Hepatocyte (in vitro differentiated cells): ENCODE measurements around the gene RFNG. TPM values are rescaled to one million over a fixed set of nuclear protein-coding genes. Genes with fewer than 3 reads are reported as not detected.

Experiments
- DNase-seq: peaks from one replicate; pipeline ENCODE4 v3.0.0-alpha.2; 2016; ENCODE audit warnings: low spot score
- H2AFZ ChIP-seq: fragments of 200-600 bp; sonication (generic); 2 replicates; pipeline ENCODE4 v1.6.0; 2016; ENCODE audit warnings: antibody characterized with exemption, mild to moderate bottlenecking
- H3K27ac ChIP-seq: fragments of 200-600 bp; sonication (generic); 2 replicates; pipeline ENCODE4 v1.5.1; 2016; ENCODE audit warnings: mild to moderate bottlenecking
- H3K27me3 ChIP-seq: fragments of 200-600 bp; sonication (generic); 2 replicates; pipeline ENCODE4 v1.6.1; 2016
- H3K36me3 ChIP-seq: fragments of 200-600 bp; sonication (generic); replicated peaks from 2 replicates; pipeline ENCODE4 v1.5.1; 2016; ENCODE audit warnings: low read depth; ENCODE audit not compliant: insufficient read depth
- H3K4me1 ChIP-seq: fragments of 200-600 bp; sonication (generic); 2 replicates; pipeline ENCODE4 v1.5.1; 2016; ENCODE audit warnings: mild to moderate bottlenecking, moderate library complexity; ENCODE audit not compliant: insufficient read depth
- H3K4me2 ChIP-seq: fragments of 200-600 bp; sonication (generic); 2 replicates; pipeline ENCODE4 v1.6.0; 2016
- H3K4me3 ChIP-seq: fragments of 200-600 bp; sonication (generic); 2 replicates; pipeline ENCODE4 v1.5.1; 2016; ENCODE audit warnings: mild to moderate bottlenecking
- H3K79me2 ChIP-seq: fragments of 200-600 bp; sonication (generic); 2 replicates; pipeline ENCODE4 v1.6.0; 2017; ENCODE audit warnings: mild to moderate bottlenecking
- H3K9me2 ChIP-seq: fragments of 200-600 bp; sonication (generic); replicated peaks from 2 replicates; pipeline ENCODE4 v1.6.0; 2017; ENCODE audit warnings: mild to moderate bottlenecking; ENCODE audit not compliant: insufficient read depth
- H3K9me3 ChIP-seq: fragments of 200-600 bp; sonication (generic); 2 replicates; pipeline ENCODE4 v1.5.1; 2016; ENCODE audit warnings: low read depth, mild to moderate bottlenecking
- H4K20me1 ChIP-seq: fragments of 200-600 bp; sonication (generic); 2 replicates; pipeline ENCODE4 v1.6.0; 2016; ENCODE audit warnings: mild to moderate bottlenecking; ENCODE audit not compliant: insufficient read depth, poor library complexity, severe bottlenecking
- EZH2 ChIP-seq: fragments of 200-600 bp; sonication (generic); IDR thresholded peaks from 2 replicates; pipeline ENCODE4 v1.6.1; 2016; ENCODE audit warnings: antibody characterized with exemption, mild to moderate bottlenecking, borderline replicate concordance
- EZH2phosphoT487 ChIP-seq: fragments of 200-600 bp; sonication (generic); IDR thresholded peaks from one replicate; pipeline ENCODE4 v1.6.1; 2018; ENCODE audit warnings: antibody characterized with exemption, mild to moderate bottlenecking, low read depth, moderate library complexity; ENCODE audit not compliant: unreplicated experiment, severe bottlenecking
- WGBS: methylation state at CpG from one replicate; pipeline ENCODE4 v1.1.6; 2016; ENCODE audit warnings: low lambda C conversion rate; ENCODE audit errors: missing lambda C conversion rate; 5-methylcytosine and 5-hydroxymethylcytosine counted together
- polyA plus RNA-seq: library from polyadenylated mRNA; unstranded; fragments of >200 nt; fragmentation: Nextera tagmentation; extraction: Ambion mirVana; gene quantifications from 2 replicates; pipeline ENCODE4 v1.2.1, GENCODE V29; 2016
- total RNA-seq: library from RNA; depleted of rRNA; stranded (reverse); fragments of >200 nt; gene quantifications from 2 replicates; pipeline ENCODE4 v1.2.3, GENCODE V29; 2014
- TF ChIP-seq, protein P1 (sequence below): fragments of 200-600 bp; sonication (generic); IDR thresholded peaks from 2 replicates; pipeline ENCODE4 v1.5.1; 2016; ENCODE audit warnings: antibody characterized with exemption, mild to moderate bottlenecking; ENCODE audit not compliant: poor library complexity

Gene RFNG
- total and polyA plus RNA-seq, 2 experiments from 2014 or later: 43.2 to 109 TPM

DNA sequence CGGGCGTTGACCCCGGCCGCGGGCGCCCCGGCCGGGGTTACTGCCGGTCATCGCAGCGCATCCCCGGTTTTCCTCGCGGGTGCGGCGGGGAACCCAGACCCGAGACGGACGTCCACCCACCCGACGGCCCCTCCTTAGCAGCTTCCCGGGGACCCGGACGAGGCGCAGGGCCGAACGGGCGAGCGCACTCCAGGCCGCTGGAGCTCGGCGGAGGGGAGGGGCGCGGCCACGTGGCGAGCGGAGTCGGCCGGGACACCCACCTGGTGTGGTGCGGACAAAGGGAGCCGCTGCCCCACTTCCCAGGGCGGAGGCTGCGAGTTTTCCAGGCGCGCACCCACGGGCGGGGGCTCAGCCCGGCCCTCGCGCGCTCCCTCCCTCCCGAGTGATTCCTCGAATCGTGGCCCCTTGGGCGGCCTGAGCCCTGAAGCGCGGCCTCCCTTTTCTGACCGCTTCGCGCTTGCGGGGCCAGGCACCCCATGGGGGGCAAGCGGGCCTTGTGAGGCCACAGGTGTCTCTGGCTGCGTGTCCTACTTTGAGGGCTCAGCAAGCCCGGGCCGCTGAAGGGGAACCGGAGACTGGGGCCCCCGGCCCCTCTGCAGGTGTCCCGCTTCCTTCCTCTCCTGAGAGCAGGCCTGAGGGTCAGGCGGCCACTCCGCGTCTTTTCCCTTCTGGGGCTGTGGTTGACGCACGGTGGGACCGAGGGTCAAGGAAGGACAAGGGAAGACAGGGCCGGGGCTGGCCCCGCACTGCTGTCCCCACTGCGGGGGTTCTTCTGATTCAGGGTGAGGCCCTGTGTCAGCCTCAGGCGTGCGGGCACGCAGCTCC lies 47.5 kb upstream of the RFNG start:
- H2AFZ ChIP-seq: no peak overlapping the region
- H3K9me2 ChIP-seq: no peaks in the 10 kb centered on the region
- H3K4me2 ChIP-seq: peak overlapping the region; percentile 97
- 16% methylated on average over 62 of the region's 80 CpGs for WGBS
- peaks cover 61% of the 10 kb centered on the region for H3K4me1 ChIP-seq
- H3K9me3 ChIP-seq: no peaks in the 10 kb centered on the region
- DNase-seq: no peak
- no peaks in the 10 kb centered on the region for H3K36me3 ChIP-seq
- H3K27me3 ChIP-seq: no peaks in the 10 kb centered on the region
- TF ChIP-seq, protein P1, sequence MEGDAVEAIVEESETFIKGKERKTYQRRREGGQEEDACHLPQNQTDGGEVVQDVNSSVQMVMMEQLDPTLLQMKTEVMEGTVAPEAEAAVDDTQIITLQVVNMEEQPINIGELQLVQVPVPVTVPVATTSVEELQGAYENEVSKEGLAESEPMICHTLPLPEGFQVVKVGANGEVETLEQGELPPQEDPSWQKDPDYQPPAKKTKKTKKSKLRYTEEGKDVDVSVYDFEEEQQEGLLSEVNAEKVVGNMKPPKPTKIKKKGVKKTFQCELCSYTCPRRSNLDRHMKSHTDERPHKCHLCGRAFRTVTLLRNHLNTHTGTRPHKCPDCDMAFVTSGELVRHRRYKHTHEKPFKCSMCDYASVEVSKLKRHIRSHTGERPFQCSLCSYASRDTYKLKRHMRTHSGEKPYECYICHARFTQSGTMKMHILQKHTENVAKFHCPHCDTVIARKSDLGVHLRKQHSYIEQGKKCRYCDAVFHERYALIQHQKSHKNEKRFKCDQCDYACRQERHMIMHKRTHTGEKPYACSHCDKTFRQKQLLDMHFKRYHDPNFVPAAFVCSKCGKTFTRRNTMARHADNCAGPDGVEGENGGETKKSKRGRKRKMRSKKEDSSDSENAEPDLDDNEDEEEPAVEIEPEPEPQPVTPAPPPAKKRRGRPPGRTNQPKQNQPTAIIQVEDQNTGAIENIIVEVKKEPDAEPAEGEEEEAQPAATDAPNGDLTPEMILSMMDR: no peak
- no peak for TF ChIP-seq EZH2
- TF ChIP-seq EZH2phosphoT487: no peak
- H4K20me1 ChIP-seq: peaks cover 35% of the 10 kb centered on the region
- peaks cover 50% of the 10 kb centered on the region for H3K79me2 ChIP-seq
- peak overlapping the region; percentile 63 for H3K4me3 ChIP-seq
- peak overlapping the region; percentile 99 for H3K27ac ChIP-seq

DNA sequence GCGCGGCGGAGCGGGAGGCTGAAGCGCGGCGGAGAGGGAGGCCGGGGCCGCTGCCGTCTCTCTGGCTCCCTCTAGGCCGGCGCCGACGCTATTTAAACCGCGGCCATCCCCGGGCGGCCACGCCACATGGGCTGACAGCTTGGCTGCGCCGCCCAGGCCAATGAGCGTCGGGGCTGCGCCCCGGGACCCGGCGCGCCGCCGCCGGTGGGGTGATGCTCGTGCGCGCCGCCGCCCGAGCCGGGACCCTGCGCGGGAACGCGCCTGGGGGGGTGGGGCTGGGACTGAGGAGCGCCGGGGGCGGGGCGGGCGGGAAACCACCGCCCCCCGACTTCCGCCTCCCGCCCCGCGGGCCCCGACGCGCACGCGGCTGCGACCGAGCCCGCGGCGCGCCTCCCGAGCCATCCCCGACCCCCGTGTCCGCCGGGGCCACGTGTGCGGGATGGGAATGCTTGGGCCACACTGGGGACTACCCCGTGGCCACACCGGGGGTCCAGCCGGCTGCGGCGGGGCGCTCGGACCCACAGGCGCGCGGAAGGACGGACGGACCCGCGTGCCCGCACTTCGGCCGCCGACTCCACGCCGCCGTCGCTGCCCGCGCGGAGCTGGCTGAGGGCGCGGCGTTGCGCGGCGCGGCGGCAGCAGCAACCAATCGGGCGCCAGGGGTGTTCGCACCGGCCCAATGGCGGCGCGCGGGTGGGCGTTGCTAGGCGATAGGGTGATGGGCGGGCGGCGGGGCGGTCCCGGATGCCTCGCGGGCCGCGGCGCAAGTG lies 46.7 kb upstream of the RFNG start, which contains the start of gene FASN:
TSS of gene FASN (minus strand) at position 68 of the 770 bp plus-strand sequence. CDS start 1,791 bp downstream, outside the sequence.
- H3K9me2 ChIP-seq: no peaks in the 10 kb centered on the region
- WGBS: 1% methylated on average over 60 of the region's 124 CpGs
- no peaks in the 10 kb centered on the region for H3K9me3 ChIP-seq
- H3K79me2 ChIP-seq: peaks cover 56% of the 10 kb centered on the region
- H3K27me3 ChIP-seq: no peaks in the 10 kb centered on the region
- H3K36me3 ChIP-seq: no peaks in the 10 kb centered on the region
- H2AFZ ChIP-seq: no peak within 1 kb of the TSS
- TF ChIP-seq EZH2phosphoT487 (no peak), EZH2 (no peak)
- TF ChIP-seq, protein P1: peak; percentile 44
- peak within 1 kb of the TSS; percentile 100 for H3K27ac ChIP-seq
- DNase-seq: peak; percentile 98
- peak within 1 kb of the TSS; percentile 98 for H3K4me2 ChIP-seq
- peak within 1 kb of the TSS; percentile 95 for H3K4me3 ChIP-seq
- H4K20me1 ChIP-seq: peaks cover 43% of the 10 kb centered on the region
- peaks cover 53% of the 10 kb centered on the region for H3K4me1 ChIP-seq

DNA sequence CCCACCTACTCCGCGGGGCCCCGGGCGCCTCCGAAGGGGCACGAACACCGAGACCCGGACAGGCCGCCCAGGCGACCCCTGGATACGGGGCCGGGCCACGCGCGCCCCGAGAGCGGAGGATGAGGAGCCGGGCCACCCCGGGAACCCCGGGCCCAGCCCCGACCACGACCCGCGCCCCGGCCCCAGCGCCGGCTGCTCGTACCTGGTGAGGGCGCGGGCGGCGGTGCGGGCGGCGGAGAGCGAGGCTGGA lies 46.2 kb upstream of the RFNG start:
- Histone ChIP-seq H3K9me3 (no peaks in the 10 kb centered on the region), H2AFZ (no peak overlapping the region), H3K27me3 (no peaks in the 10 kb centered on the region), H3K79me2 (peaks cover 61% of the 10 kb centered on the region), H3K27ac (peak overlapping the region; percentile 100), H3K36me3 (no peaks in the 10 kb centered on the region), H4K20me1 (peaks cover 47% of the 10 kb centered on the region), H3K4me3 (peak overlapping the region; percentile 95), H3K9me2 (no peaks in the 10 kb centered on the region), H3K4me2 (peak overlapping the region; percentile 98), H3K4me1 (peaks cover 49% of the 10 kb centered on the region)
- DNase-seq: no peak
- TF ChIP-seq EZH2: no peak
- no peak for TF ChIP-seq EZH2phosphoT487
- TF ChIP-seq, protein P1: no peak
- 0% methylated on average over 5 of the region's 36 CpGs for WGBS
